HCT116 (cell line): ENCODE data around the gene DDX50. TPM values are rescaled to one million over a fixed set of nuclear protein-coding genes. Genes with fewer than 3 reads are reported as not detected.

ENCODE experiments used
- ATAC-seq: fragments of 200-7000 bp; cut with Tn5 transposase; 2 replicates; pipeline ENCODE4 v1.9.1; 2020; ENCODE audit warnings: mild to moderate bottlenecking, moderate library complexity
- BruUV-seq: library from RNA; stranded (reverse); fragments of 400-500 nt; replicated peaks from 2 replicates; lab custom pipeline; 2021; lab: Mats Ljungman, UMichigan
- CTCF ChIA-PET: fragments of 300-600 bp; sonication (Branson Sonifier 250); formaldehyde crosslinking; loops from one replicate; lab custom pipeline; 2021; ENCODE audit warnings: antibody characterized with exemption; lab: Charles Lee
- POLR2A ChIA-PET: fragments of 300-600, 350-600 bp; sonication (Branson Sonifier 250); formaldehyde crosslinking; loops from one replicate; lab custom pipeline; 2021; ENCODE audit warnings: antibody characterized with exemption; lab: Charles Lee
- RAD21 ChIA-PET, 2 experiments: fragments of 300-600 bp; sonication (Branson Sonifier 250); formaldehyde crosslinking; loops; one replicate each; lab custom pipeline; 2023; ENCODE audit warnings: low total read pairs in 2 of 2; ENCODE audit not compliant: uncharacterized antibody in 2 of 2, unreplicated experiment in 2 of 2, low non-redundant PET in 1 of 2; lab: Charles Lee
- DNase-seq: peaks from one replicate; pipeline ENCODE4 v3.0.0-alpha.2; 2010; ENCODE audit warnings: low read depth, low spot score
- H2AFZ ChIP-seq: fragments of 200-600 bp; shearing (Covaris generic), sonication (generic); 2 replicates; pipeline ENCODE4 v1.6.1; 2017; ENCODE audit warnings: low read depth, mixed run types, mixed read lengths, antibody characterized with exemption, low read length; ENCODE audit not compliant: poor library complexity, severe bottlenecking
- H3K27ac ChIP-seq: 2 replicates; pipeline ENCODE4 v1.5.1; 2012; ENCODE audit warnings: low read depth, low read length
- H3K27me3 ChIP-seq: fragments of 200-600 bp; sonication (generic); 2 replicates; pipeline ENCODE4 v1.6.1; 2016; ENCODE audit warnings: mixed run types, low read length, mixed read lengths; ENCODE audit not compliant: insufficient read depth
- H3K36me3 ChIP-seq, 2 experiments: fragments of 200-500 bp in 1 of 2; fragments of 200-600 bp in 1 of 2; sonication (Bioruptor generic) in 1 of 2; sonication (generic) in 1 of 2; 2 replicates each; pipeline versions ENCODE4 v1.5.1 to v1.6.1; 2014 to 2016; ENCODE audit warnings: low read length in 2 of 2, inconsistent platforms in 1 of 2, mixed read lengths in 1 of 2, mixed run types in 1 of 2; ENCODE audit not compliant: insufficient read depth in 2 of 2, control insufficient read depth in 1 of 2
- H3K4me1 ChIP-seq, 2 experiments: fragments of 200-600 bp in 1 of 2; sonication (generic) in 1 of 2; 2 replicates each; pipeline versions ENCODE4 v1.5.1 to v1.6.1; 2012 to 2017; ENCODE audit warnings: low read length in 2 of 2, inconsistent platforms in 1 of 2, mild to moderate bottlenecking in 1 of 2, mixed read lengths in 1 of 2, mixed run types in 1 of 2, moderate library complexity in 1 of 2; ENCODE audit not compliant: insufficient read depth in 2 of 2, control insufficient read depth in 1 of 2
- H3K4me2 ChIP-seq: fragments of 200-600 bp; sonication (generic); 2 replicates; pipeline ENCODE4 v1.6.1; 2017; ENCODE audit warnings: mixed run types, low read length, mixed read lengths
- H3K4me3 ChIP-seq, 2 experiments: fragments of 200-600 bp in 1 of 2; sonication (generic) in 1 of 2; replicated peaks in 1 of 2; 2 replicates each; pipeline ENCODE4 v1.5.1; 2011 to 2016; ENCODE audit warnings: low read length in 2 of 2, control low read depth in 1 of 2, low read depth in 1 of 2, mild to moderate bottlenecking in 1 of 2, mixed read lengths in 1 of 2, mixed run types in 1 of 2
- H3K79me2 ChIP-seq: fragments of 200-600 bp; sonication (generic); 2 replicates; pipeline ENCODE4 v1.6.1; 2017; ENCODE audit warnings: mild to moderate bottlenecking, mixed run types, low read length, moderate library complexity, mixed read lengths; ENCODE audit not compliant: insufficient read depth
- H3K9ac ChIP-seq: fragments of 200-600 bp; sonication (generic); 2 replicates; pipeline ENCODE4 v1.6.1; 2016; ENCODE audit warnings: low read length, mixed read lengths
- H3K9me2 ChIP-seq: fragments of 200-600 bp; sonication (generic), shearing (Covaris generic); 2 replicates; pipeline ENCODE4 v1.6.1; 2017; ENCODE audit warnings: mixed run types, mild to moderate bottlenecking, moderate library complexity; ENCODE audit not compliant: insufficient read depth
- H3K9me3 ChIP-seq, 2 experiments: fragments of 200-500 bp in 1 of 2; fragments of 200-600 bp in 1 of 2; sonication (Bioruptor generic) in 1 of 2; sonication (generic) in 1 of 2; 2 replicates each; pipeline ENCODE4 v1.6.1; 2014 to 2017; ENCODE audit warnings: low read length in 2 of 2, mixed read lengths in 2 of 2, inconsistent platforms in 1 of 2, low read depth in 1 of 2, mild to moderate bottlenecking in 1 of 2, mixed run types in 1 of 2, moderate library complexity in 1 of 2; ENCODE audit not compliant: control insufficient read depth in 1 of 2, insufficient read depth in 1 of 2
- H4K20me1 ChIP-seq: fragments of 200-600 bp; sonication (generic), shearing (Covaris generic); 2 replicates; pipeline ENCODE4 v1.6.1; 2017; ENCODE audit warnings: mixed run types, mild to moderate bottlenecking, moderate library complexity; ENCODE audit not compliant: insufficient read depth
- EGR1 ChIP-seq: IDR thresholded peaks from 2 replicates; pipeline ENCODE4 v1.6.1; 2012; ENCODE audit warnings: low read depth
- ELF1 ChIP-seq: IDR thresholded peaks from 2 replicates; pipeline ENCODE4 v1.6.1; 2012; ENCODE audit warnings: low read depth, borderline replicate concordance
- EZH2 ChIP-seq: fragments of 200-600 bp; sonication (generic); IDR thresholded peaks from 2 replicates; pipeline ENCODE4 v1.6.1; 2017; ENCODE audit warnings: antibody characterized with exemption, mixed run types
- EZH2phosphoT487 ChIP-seq: fragments of 200-600 bp; IDR thresholded peaks from 2 replicates; pipeline ENCODE4 v1.6.1; 2018; ENCODE audit warnings: antibody characterized with exemption, borderline replicate concordance
- SP1 ChIP-seq: IDR thresholded peaks from 2 replicates; pipeline ENCODE4 v1.6.1; 2012; ENCODE audit warnings: low read depth
- ZFX ChIP-seq: fragments of 450-650 bp; IDR thresholded peaks from 2 replicates; pipeline ENCODE4 v1.6.1; 2017
- intact Hi-C: fragments of 100-400 bp; cut with micrococcal nuclease; formaldehyde crosslinking; loops from 2 replicates; pipeline ENCODE4 v1.10.0; 2022
- total RNA-seq: library from RNA; stranded (reverse); gene quantifications from one replicate; pipeline ENCODE4 v1.2.1, GENCODE V29; 2021; ENCODE audit not compliant: unreplicated experiment
- TF ChIP-seq, protein P1 (sequence below): IDR thresholded peaks from 2 replicates; pipeline ENCODE4 v1.6.1; 2012
- TF ChIP-seq, protein P2 (sequence below), 3 experiments: fragments of 200-600 bp in 1 of 3; sonication (generic) in 1 of 3; IDR thresholded peaks in 2 of 3; conservative IDR thresholded peaks in 1 of 3; 2 replicates each; pipeline ENCODE4 v1.5.1; 2012 to 2017; ENCODE audit warnings: low read depth in 2 of 3, low read length in 2 of 3, antibody characterized with exemption in 1 of 3, borderline replicate concordance in 1 of 3, control low read depth in 1 of 3, mild to moderate bottlenecking in 1 of 3, mixed read lengths in 1 of 3, mixed run types in 1 of 3, moderate library complexity in 1 of 3; ENCODE audit not compliant: insufficient read depth in 1 of 3
- TF ChIP-seq, protein P3 (sequence below): IDR thresholded peaks from 2 replicates; pipeline ENCODE4 v1.6.1; 2011; ENCODE audit warnings: mild to moderate bottlenecking, low read length, moderate library complexity; ENCODE audit not compliant: insufficient replicate concordance; ENCODE audit errors: extremely low read depth

The DDX50 gene
- total RNA-seq, 1 experiment from 2014 or later: 25.6 TPM

DNA sequence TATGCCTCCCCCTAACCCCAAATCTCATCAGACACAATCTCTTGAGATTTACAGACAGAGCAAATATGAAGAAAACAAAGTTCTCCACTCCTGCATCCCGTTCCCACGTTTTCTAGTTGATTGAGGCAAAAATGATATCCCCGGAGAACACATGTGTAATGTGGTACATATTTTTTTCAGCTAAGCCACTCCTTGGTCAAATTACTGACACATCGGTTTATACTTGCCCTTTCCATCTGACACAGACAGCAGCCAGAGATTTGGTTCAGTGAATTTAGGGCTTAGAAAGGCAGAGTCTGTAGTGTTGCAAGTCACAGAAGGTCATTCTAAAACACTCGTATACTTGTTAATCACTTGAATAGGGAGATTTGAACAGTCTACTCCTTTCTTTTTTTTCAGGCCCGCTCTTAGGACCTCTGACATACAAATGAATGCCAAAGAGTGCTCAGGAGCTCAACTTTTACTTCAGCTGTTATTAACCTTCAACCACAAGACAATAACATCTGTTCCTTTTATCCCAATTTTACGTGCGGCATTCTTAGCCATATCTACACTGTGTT, 1.8 kb upstream of the DDX50 start:
- Histone ChIP-seq H3K4me3 (no peak overlapping the region), H3K36me3 (no peaks in the 10 kb centered on the region), H3K79me2 (peaks cover 21% of the 10 kb centered on the region), H3K4me1 (peaks cover 3 to 18% of the 10 kb centered on the region in 2 experiments; a peak in 3 of 4 replicates), H3K27me3 (no peaks in the 10 kb centered on the region), H3K9me3 (no peaks in the 10 kb centered on the region), H3K9me2 (no peaks in the 10 kb centered on the region), H2AFZ (no peak overlapping the region), H4K20me1 (no peaks in the 10 kb centered on the region), H3K9ac (no peak overlapping the region), H3K4me2 (no peak overlapping the region), H3K27ac (no peak overlapping the region)
- no TSS peak for BruUV-seq
- intact Hi-C loops: loop anchor here (10.0 kb wide), 1 partner anchor 534 kb away; no protein-coding TSS in a partner anchor
- TF ChIP-seq ZFX (no peak), SP1 (no peak), ELF1 (no peak), EZH2phosphoT487 (no peak), EGR1 (no peak), EZH2 (no peak)
- TF ChIP-seq, protein P1, sequence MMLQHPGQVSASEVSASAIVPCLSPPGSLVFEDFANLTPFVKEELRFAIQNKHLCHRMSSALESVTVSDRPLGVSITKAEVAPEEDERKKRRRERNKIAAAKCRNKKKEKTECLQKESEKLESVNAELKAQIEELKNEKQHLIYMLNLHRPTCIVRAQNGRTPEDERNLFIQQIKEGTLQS: no peak
- TF ChIP-seq, protein P2, sequence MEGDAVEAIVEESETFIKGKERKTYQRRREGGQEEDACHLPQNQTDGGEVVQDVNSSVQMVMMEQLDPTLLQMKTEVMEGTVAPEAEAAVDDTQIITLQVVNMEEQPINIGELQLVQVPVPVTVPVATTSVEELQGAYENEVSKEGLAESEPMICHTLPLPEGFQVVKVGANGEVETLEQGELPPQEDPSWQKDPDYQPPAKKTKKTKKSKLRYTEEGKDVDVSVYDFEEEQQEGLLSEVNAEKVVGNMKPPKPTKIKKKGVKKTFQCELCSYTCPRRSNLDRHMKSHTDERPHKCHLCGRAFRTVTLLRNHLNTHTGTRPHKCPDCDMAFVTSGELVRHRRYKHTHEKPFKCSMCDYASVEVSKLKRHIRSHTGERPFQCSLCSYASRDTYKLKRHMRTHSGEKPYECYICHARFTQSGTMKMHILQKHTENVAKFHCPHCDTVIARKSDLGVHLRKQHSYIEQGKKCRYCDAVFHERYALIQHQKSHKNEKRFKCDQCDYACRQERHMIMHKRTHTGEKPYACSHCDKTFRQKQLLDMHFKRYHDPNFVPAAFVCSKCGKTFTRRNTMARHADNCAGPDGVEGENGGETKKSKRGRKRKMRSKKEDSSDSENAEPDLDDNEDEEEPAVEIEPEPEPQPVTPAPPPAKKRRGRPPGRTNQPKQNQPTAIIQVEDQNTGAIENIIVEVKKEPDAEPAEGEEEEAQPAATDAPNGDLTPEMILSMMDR (IDR thresholded peaks at IDR 0.05 in 2 of 3, conservative IDR thresholded peaks at IDR 0.05 in 1 of 3; ENCODE audit: borderline replicate concordance in 1 of 3, insufficient read depth in 1 of 3, low read depth in 2 of 3, low read length in 2 of 3): no peak
- TF ChIP-seq, protein P3, sequence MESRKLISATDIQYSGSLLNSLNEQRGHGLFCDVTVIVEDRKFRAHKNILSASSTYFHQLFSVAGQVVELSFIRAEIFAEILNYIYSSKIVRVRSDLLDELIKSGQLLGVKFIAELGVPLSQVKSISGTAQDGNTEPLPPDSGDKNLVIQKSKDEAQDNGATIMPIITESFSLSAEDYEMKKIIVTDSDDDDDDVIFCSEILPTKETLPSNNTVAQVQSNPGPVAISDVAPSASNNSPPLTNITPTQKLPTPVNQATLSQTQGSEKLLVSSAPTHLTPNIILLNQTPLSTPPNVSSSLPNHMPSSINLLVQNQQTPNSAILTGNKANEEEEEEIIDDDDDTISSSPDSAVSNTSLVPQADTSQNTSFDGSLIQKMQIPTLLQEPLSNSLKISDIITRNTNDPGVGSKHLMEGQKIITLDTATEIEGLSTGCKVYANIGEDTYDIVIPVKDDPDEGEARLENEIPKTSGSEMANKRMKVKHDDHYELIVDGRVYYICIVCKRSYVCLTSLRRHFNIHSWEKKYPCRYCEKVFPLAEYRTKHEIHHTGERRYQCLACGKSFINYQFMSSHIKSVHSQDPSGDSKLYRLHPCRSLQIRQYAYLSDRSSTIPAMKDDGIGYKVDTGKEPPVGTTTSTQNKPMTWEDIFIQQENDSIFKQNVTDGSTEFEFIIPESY: no peak
- DNase-seq (no peak), ATAC-seq (no peak)
- POLR2A ChIA-PET: no interaction called here
- CTCF ChIA-PET: interaction anchor here (1.2 kb wide), 1 partner anchor 686 kb away, joined by 4 read pairs; no protein-coding TSS in a partner anchor
- RAD21 ChIA-PET: no interaction called here
